Measurements from ENCODE around the gene ARSJ.

Gene ARSJ

DNA sequence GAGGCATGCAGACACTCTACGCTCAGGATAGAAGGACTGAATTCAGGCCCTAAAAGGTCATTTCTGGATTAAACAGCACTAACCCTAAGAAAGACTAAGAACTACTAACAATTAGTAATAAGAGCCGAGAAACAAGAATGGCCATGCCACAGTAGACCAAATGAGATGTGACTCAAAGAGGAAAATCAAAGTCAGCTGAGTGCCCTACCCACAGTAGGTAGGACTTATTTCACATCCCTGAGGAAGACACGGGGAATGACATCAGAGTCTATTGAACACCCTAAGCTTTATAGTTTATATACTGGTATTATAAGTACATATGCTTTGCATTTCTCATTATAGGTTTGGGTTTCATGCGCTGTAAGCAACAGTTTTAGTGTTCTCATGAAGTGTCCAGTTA is 2.7 kb upstream of the ARSJ start:
- no peak for DNase-seq

DNA sequence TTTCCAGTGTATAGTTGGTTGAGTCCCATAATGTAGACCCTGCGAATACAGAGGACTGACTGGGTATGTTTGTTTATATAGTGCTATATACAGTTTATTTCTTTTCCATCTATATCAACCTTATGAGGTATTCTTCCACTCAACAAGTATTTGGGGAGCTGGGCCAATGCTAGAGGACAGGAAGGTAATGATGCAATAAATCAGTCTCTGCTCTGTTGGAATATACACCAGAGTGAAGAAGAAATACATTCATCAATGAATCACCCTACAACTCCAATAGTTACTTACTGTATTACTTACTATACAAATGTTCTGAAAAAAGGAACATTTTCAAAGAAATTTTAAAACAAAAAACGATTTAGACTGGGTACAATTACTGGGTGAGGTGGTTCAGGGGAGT is 2.1 kb upstream of the ARSJ start:
- DNase-seq, result no peak

DNA sequence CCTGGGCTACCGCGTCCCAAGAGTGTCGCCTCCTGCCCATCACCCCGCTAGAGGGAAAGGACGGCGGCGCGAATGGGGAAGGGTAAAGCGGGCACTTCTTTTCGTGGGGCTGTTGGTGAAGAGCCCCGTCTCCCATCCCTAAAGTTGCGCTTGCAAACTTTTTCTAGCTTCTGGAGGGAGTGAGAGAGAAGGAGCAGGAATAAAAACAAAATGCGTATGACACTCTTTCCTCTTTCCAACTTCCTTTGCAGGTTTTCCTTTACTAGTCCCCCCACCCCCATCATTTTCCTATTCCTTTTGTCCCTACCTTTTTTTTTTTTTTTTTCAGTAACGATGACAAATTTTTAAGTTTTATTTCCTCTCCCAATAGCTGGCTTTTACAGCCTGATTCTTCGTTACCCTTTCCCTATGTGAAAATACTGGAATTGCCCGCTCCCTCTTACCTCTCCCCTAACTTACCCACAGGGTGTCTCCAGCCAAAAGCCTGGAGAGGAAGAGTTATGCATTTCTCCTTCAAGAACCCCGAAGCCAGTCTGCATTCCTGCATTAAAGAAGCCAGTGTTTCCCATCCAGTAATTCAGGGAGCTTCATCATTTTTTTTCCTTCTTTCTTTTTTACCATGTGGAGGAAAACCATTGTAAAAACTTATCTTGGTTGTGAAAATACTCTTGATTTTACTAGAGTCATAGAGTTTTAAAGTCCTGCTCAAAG is 613 bp upstream of the ARSJ start:
- DNase-seq, result no peak

DNA sequence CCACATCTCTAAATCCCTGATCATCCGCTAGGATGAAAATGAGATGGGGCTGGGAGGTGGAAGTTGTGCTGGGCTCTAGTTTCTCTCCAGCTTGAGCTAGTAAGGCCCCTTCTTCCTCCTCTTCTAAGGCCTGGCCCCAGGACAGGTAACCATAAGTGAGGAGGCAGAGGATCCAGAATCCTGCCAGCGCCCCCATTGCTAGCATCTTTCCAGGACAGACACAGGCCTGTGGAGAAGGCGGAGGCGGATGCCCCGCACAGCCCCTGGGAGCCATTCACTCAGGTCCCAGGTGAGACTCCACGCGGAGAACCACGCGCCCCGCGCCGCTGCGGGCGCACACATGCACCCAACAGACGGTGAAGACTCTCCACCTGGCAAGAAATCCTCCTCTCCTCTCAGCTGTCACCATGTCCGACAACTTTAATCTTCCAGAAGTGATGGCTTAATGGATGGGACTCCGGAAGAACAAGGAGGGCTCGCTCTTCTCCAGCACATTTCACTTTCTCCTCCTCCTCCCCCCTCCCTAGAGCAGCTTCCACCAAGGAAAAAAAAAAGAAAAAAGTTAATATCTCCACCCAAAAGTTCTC is 793 bp downstream of the ARSJ start:
- DNase-seq, result no peak

DNA sequence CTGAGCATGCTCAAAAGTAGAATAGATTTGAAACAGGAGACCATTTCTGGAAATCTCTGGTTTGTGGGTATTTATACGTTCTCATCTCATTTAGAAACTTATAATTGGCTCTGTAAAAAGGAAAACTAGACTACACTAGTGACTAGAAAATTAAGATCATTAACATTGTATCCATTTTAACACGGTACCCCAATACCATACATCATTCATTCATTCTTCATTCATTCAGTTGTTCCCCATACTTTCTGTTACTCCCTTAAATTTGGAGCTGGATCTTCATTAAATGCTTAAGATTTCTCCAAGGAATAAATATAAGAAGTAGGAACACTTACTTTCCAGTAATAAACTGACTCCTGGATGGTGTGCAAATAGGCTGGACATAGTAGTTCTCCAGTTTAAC is 1.3 kb downstream of the ARSJ start:
- no peak for DNase-seq

DNA sequence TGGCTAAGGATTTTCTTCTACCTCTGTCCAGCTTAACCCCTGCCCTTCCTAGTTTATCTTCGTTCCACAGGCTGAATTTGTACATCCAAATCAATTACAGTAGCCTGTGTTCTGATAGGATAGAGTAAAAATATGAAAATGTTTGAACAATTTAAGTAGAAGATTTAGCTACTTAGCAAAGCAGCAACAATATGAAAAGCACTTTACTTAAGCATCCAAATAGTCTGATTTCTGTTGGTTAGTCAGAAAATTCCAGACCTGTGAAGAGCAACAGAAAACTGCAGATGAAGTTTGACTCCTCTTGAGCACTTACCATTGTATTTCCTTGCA is 2.0 kb downstream of the ARSJ start:
- DNase-seq, result no peak

DNA sequence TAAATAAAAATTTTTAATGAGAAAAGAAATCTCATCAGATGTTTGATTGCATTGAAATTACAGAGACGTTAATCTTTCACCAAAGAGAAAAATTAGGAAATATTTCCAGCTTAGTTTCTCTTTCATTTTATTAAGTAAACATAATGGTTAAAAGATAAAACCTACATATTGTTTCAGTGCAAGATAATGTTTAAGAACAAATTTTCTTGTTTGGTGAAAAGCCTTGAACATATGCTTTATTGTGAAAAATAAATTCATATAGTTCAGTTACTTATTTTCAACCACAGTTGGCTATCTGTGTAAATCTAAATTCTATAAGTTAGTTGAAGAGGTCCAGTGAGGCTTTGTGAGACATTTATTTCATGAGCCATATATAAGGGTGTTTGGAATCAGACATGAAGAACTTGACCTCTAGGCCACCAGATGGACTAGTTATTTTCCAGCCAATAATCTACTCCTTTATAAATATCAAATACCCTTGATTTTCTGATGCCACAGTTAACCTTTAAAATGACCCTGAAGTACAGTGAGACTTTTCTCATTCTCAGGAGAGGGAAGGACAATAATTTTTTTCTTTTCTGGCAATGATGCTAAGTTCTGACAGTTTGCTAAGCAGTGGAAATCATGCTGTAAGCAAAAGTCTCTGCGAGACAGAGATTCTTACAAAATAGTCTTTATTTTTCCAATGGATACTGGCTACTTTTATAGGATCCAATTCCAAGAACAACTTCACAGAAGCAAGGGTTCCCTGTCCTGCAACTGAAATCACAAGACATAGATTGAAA is 2.5 kb downstream of the ARSJ start:
- no peak for DNase-seq

DNA sequence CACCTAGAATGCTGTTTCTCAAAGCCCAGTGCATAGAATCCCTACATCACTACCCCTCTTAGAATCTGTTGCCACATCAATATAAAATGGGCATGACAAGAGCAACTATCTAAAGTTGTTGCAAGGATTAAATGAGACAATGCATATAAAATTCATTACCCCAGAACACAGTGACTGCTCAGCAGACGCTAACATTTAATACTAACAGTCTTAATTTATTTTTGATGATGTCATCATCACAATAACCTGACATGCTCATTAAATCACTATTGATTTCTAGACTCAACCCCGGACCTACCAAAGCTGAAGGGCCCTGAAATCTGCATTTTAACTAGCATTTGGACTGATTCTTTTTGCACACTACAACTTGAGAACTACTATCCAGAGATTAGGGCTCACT is 3.9 kb downstream of the ARSJ start:
- no peak for DNase-seq

DNA sequence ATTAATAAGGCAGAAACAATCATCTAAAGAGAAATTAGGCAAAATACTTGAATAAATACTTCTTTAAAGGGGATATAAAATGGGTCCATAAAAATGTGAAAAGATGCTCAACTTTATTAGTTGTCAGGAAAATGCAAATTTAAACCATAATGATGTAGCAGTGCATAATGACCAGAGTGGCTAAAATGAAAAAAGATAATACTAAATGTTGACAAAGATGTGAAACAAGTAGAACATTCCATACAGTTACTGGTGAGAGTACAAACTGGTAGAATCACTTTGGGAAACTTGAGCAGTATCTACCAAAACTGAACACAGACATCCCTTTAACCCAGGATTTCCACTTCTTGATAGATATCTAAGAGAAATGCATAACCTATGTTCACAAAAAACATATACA is 5.0 kb downstream of the ARSJ start:
- no peak for DNase-seq

DNA sequence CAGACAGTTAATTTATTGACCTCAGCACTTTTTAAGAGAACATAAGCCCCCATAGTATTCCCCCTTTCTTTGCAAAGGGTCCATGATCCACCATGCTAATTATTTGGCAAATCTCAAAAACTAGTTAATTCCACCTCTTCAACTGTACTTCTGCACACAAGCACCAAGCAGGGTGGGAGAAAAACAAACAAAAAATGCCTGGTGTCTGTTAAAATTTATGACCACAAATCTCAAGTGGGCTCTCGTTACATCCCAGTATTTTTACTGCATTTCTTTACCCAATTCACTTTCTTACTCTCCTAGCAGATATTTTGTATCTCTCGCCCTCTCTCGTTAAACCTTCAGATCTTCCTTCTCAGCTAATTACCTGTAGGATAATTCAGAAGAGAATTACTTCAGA is 6.1 kb downstream of the ARSJ start:
- DNase-seq, result no peak

DNA sequence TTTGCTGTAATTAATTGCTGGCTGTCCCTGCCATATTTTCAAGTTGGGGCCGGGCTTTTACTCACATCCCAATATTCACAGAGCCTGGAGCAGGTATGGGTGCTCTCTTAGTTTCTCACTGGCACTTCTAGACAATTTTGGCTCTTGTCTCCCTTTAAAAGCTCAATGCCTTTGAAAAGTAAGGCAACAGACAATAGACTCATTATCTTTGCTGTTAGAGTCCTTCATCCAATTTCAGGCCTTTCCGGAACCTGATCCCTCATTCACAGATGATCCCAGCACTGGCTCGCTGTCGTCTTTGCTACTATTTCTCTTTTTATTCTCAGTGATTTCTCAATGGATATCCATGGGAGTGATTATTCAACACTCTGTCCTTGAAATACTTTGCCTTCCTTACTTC is 6.7 kb downstream of the ARSJ start:
- no peak for DNase-seq

DNA sequence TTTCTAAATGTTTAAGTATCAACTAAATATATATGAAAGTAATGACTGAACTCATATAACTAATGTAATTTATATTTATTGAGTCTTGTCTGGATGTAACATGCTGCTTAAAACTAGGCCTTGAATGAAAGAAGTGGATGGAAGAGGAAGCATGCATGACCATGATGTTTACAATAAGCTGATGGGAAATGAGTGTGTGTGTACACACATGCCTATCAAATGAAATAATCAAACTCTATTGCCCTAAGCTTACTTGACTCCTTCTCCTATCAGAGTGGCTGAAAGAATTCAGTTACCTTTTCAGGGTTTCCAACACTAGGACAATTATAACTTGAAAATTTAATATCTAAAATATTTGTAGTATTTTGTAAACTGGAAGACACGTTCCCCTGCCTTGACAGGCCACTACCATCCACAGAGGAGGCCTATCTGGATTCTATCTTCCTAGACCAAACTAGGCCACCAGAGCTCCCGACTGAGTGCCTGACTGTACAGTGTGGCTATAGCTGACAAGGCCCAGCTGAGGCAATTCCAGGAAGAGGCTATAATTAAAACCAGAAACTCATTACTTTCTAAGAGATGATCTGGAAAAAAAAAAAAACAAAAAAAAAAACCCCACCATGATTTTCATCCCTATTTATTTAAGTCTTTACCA is 7.6 kb downstream of the ARSJ start:
- DNase-seq, result no peak

DNA sequence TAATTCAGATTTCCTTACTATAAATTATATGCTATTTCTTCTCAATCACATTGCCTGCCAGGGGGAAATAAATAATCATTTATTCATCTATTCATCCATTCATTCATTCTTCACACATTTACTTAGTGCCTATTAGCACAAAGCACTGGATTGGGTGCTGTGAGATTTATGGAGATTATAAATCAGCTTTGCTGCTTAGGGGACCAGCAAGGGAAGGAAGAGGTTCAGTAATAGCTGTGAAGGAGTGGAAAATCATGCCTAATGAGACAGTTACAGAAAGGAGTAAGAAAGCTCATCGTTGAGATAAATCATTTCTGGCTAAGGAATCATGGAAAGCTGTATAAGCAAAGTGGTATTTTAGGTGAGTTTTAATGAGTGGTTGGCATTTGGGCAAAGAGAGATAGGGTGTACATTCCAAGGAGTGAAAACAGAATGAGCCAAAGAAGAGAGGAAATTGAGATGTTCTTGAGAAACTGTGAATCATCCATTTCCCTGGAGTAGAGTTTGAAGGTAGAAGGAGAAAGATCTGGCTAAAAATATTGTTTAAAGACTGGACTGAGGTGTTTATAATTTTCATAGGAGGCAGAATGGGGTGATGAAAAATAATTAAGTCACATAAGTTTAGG is 9.6 kb downstream of the ARSJ start:
- no peak for DNase-seq

DNA sequence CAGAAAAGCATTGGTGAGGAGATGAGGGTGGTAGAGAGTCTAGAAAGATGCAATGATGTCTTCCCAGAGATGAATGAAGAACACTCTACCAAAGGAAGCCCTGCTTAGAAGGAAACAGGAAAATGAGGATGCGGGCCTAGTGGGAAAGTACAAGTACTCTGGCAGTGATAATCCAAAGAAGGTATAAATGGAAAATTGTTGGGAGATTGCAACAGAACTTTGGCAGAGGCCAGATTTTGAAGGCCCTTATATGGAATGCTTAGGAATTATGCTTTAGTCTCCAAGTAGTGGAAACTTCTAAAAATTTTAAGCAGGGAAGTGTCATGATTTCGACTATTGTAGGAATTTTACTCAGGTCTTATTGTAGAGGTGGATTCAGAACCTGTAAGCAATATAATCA is 11.0 kb downstream of the ARSJ start:
- DNase-seq, result no peak

DNA sequence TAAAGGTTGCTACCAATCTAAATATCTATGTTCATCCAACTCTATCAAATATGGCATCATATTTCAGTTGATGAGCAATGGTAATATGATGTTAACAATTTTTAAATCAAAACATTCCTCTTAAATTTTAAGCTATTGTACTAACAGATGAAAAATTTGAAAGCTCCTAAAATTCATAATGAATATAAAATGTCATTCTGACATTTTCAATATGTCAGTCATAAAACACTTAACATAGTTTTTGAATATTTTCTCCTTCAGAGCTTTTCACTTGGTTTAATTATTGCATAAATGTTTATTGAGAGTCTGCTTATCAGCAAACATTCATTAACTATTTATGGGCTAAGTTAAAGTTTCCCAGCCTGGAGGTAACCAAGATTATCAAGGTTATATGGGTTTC is 11.8 kb downstream of the ARSJ start:
- no peak for DNase-seq

DNA sequence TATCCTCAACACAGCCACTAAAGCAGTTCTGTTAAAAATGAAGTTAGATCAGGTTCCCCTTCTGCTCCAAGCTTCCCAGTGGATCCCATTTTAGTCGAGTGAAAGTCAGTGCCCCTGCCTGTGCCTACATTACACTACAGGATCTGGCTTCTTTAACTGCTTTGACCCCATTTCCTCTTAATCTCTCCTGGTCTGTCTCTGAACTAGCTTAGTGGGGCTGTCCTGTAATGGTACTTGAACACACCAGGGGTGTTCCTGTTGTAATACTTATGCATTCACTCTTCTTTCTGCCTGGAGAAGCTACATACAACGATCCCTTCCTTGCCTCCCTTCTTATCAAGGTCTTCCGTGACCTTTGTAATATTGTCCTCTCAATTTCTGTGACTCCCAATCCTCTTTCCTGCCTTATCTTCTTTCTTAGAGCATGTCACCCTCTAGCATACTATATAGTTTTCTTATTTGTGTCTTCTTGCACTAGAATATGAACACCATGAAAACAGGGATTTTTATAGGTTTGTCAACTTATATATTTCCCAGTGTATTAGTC is 16.7 kb downstream of the ARSJ start:
- DNase-seq, result no peak

DNA sequence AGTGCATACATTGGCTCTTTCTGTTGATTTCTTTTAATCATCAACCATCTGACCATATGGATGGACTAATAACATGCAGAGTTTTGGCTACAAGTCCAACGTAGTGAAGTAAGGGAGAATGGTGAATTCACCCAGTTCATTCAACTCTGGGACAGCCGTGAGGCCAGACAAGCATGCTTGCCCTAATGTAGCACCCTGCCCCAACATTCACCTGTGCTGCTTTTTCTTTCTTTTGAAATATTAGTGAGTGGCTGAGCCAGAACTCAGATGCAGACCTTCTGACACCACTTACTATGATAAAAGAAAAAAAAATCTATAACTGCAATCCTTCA is 17.5 kb downstream of the ARSJ start:
- no peak for DNase-seq

DNA sequence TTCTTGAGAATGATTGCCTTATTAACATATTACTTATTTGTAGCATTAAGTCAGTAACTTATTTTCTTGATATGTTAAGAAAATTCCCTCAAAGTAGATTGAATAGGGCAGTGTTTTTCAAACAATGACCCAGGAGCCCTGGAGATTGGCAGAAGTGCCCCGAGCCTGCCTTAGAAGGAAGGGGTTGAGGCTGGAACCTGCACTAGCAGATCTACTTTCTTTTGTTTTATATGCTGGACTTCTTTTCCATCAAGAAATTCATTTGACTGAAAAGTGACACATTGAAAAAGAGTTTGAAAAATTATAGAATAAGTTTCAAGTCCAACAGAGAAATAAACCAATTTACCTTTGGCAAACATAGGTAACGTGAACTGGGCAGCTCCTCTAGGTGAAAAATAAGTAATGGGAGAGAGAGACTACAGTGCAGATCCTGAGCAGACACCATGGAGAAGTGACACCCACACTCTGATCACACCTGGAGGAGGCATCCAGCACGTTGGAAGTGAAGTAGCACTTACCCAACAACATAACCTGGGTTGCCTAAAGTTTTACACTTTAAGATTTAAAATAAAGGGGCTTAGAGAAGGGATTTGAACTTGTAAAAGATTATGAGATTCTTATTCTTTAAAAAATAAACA is 18.6 kb downstream of the ARSJ start:
- DNase-seq, result no peak

DNA sequence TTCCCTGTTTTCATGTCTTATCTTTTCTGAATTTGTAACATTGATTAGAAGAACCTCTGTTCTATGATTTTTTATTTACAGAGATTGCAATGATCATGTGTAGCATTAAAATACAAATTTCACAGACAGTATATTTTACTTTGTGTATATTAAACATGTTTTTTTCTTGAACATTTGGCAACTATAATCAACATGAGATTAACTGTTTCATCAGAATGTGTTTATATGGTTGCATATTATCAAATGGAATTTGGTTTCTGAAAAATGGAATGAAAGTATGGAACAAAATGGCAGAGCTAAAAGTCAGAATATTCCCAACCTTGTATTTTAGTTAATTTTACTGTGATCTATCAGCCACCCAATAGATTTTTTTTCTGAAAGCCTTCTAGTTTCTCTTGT is 19.9 kb downstream of the ARSJ start:
- DNase-seq, result no peak

DNA sequence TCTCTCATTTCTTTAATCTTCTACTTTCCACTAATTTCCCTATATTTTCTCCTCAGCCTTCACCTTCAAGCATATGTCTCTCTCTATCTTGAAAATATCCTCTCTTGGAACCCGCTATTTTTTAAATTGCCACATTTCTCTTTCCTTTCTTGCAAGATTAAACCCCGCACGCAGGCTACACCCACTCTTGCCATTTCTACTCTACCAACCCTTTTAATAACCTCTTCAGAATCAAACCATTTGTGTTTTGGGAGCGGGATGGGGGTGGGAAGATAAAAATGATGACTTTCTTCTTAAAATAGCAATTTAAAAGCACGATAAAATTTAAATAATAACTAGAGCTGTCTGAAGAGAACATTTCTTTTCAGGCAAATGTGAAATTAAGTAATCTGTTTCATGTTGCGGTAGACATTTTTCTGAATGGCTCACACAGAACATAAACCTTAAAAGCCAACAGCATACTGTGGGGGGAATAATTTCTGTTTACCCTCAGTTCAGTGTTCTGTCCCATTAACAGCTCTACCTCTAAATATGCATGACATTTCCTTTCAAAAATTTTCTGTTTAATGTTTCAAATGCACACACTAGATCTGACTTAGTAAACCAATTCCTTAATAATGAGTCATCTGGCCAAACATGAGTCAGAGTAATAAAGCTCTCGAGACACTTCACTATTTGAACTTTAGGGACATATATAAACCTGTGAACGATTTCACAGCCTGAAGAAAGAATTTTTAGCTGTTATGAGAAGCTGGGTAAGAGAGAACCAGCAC is 20.5 kb downstream of the ARSJ start:
- no peak for DNase-seq

DNA sequence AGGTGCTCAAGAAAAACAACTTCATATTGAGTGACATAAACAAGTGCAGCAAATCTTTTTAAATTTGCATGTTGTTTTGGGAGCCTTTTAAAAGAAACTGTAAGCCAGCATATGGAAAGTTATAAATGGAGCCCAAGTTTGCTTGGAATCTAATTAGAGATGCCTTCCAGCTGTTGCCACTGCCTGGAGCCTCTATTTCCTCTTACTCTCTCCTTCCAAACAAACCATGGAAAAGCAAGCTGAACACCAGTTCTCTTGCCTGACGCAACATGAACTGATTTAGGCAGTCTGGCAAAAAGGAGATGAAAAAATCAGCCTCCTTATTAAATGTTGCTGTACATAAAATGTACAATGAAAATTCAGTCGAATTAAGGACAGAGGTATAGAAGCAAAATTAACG is 21.5 kb downstream of the ARSJ start:
- DNase-seq, result no peak

DNA sequence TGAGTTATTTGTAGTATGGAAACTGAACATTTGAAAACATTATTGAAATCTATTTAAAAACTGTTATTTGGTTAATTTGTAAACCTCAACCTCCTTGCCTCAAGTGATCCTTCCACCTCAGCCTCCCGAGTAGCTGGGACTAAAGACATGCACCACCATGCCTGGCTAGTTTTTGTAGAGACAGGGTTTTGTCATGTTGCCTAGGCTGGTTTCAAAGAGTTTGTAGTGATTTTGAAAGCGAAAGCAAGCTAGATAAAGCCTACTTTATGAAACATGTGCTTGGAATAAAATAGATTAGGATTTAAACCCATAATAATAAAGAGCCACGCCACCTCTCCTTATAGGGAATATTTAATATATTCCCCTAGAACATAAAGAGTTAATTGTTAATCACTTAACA is 23.5 kb downstream of the ARSJ start:
- DNase-seq, result no peak

Measured in activated effector memory CD4-positive, alpha-beta T cell treated with Interleukin-2 at 50 U/mL for 16 hours (primary cell).